H1 (cell line): Measurements from ENCODE around the gene CLEC1B. TPM values are rescaled to one million over a fixed set of nuclear protein-coding genes. Genes with fewer than 3 reads are reported as not detected.

Experiments
- CTCF ChIA-PET: fragments of 300-600 bp; sonication (Branson Sonifier 250); formaldehyde crosslinking; loops from one replicate; lab custom pipeline; 2021; ENCODE audit not compliant: partially characterized antibody; lab: Charles Lee
- POLR2A ChIA-PET: fragments of 300-600 bp; sonication (Branson Sonifier 250); formaldehyde crosslinking; loops from one replicate; lab custom pipeline; 2021; ENCODE audit warnings: inconsistent platforms; ENCODE audit not compliant: partially characterized antibody; lab: Charles Lee
- DNase-seq, 2 experiments: peaks; one replicate each; pipeline versions ENCODE4 v3.0.0 to v3.0.0-alpha.2; 2010 to 2022; ENCODE audit warnings: low spot score in 2 of 2, low read depth in 1 of 2, mixed read lengths in 1 of 2
- FAIRE-seq: peaks from 2 replicates; lab custom pipeline; 2011; peaks lifted over from hg19 to GRCh38; lab: Jason Lieb, UNC
- H2AFZ ChIP-seq: 2 replicates; pipeline ENCODE4 v1.8.1; 2012; ENCODE audit warnings: low read length, inconsistent platforms
- H2AK5ac ChIP-seq: 2 replicates; pipeline ENCODE4 v1.6.1; 2013; ENCODE audit warnings: low read depth, low read length
- H2BK120ac ChIP-seq: replicated peaks from 2 replicates; pipeline ENCODE3; 2013; ENCODE audit warnings: low read depth, low read length, inconsistent platforms
- H2BK12ac ChIP-seq: 2 replicates; pipeline ENCODE4 v1.6.1; 2013; ENCODE audit warnings: low read depth, low read length
- H2BK15ac ChIP-seq: 2 replicates; pipeline ENCODE4 v1.6.1; 2013; ENCODE audit warnings: low read length
- H2BK20ac ChIP-seq: 2 replicates; pipeline ENCODE4 v1.6.1; 2013; ENCODE audit warnings: low read length
- H2BK5ac ChIP-seq: 2 replicates; pipeline ENCODE4 v1.6.1; 2013; ENCODE audit warnings: low read depth, low read length
- H3K14ac ChIP-seq: 2 replicates; pipeline ENCODE4 v1.6.1; 2013; ENCODE audit warnings: inconsistent platforms; ENCODE audit not compliant: insufficient read length
- H3K18ac ChIP-seq: 2 replicates; pipeline ENCODE4 v1.6.1; 2013; ENCODE audit warnings: low read length; ENCODE audit errors: extremely low read depth
- H3K23ac ChIP-seq: 2 replicates; pipeline ENCODE4 v1.6.1; 2013; ENCODE audit warnings: inconsistent platforms; ENCODE audit not compliant: insufficient read length
- H3K23me2 ChIP-seq: 2 replicates; pipeline ENCODE4 v1.6.1; 2013; ENCODE audit warnings: low read depth, low read length
- H3K27ac ChIP-seq: 2 replicates; pipeline ENCODE4 v1.6.1; 2011; ENCODE audit warnings: low read depth, low read length, inconsistent platforms
- H3K27me3 ChIP-seq, 4 experiments: replicated peaks in 1 of 4; 1 replicate in 1 of 4; 2 replicates in 3 of 4; pipeline versions ENCODE4 v1.6.1 to v1.8.1; 2011 to 2013; ENCODE audit warnings: low read length in 3 of 4, mild to moderate bottlenecking in 3 of 4, inconsistent platforms in 2 of 4, mixed read lengths in 2 of 4, moderate library complexity in 1 of 4; ENCODE audit not compliant: control insufficient read depth in 3 of 4, insufficient read depth in 3 of 4; ENCODE audit errors: extremely low read depth in 1 of 4
- H3K36me3 ChIP-seq, 4 experiments: 2 replicates each; pipeline versions ENCODE4 v1.6.1 to v1.8.1; 2011 to 2013; ENCODE audit warnings: mild to moderate bottlenecking in 4 of 4, low read length in 3 of 4, moderate library complexity in 2 of 4, control low read depth in 1 of 4, inconsistent platforms in 1 of 4; ENCODE audit not compliant: insufficient read depth in 4 of 4, control insufficient read depth in 2 of 4
- H3K4ac ChIP-seq: replicated peaks from 2 replicates; pipeline ENCODE3; 2013; ENCODE audit warnings: low read length, low read depth, mixed read lengths, inconsistent platforms; ENCODE audit not compliant: insufficient read length
- H3K4me1 ChIP-seq, 4 experiments: replicated peaks in 1 of 4; 1 replicate in 1 of 4; 2 replicates in 3 of 4; pipeline versions ENCODE4 v1.6.1 to v1.8.1; 2011 to 2013; ENCODE audit warnings: low read length in 3 of 4, inconsistent platforms in 2 of 4, mixed read lengths in 1 of 4; ENCODE audit not compliant: insufficient read depth in 4 of 4, control insufficient read depth in 3 of 4
- H3K4me2 ChIP-seq, 2 experiments: 2 replicates each; pipeline versions ENCODE4 v1.6.1 to v1.8.1; 2011 to 2013; ENCODE audit warnings: low read depth in 2 of 2, low read length in 2 of 2, control low read depth in 1 of 2, inconsistent platforms in 1 of 2, mild to moderate bottlenecking in 1 of 2; ENCODE audit not compliant: insufficient read depth in 1 of 2
- H3K4me3 ChIP-seq, 4 experiments: fragments of 200-600, 300-600 bp in 1 of 4; sonication (generic), shearing (Covaris generic), sonication (Bioruptor Twin) in 1 of 4; 2 replicates each; pipeline versions ENCODE4 v1.5.1 to v1.8.1; 2011 to 2016; ENCODE audit warnings: low read length in 4 of 4, low read depth in 3 of 4, control low read depth in 2 of 4, inconsistent platforms in 2 of 4, mild to moderate bottlenecking in 2 of 4, mixed read lengths in 1 of 4, moderate library complexity in 1 of 4; ENCODE audit not compliant: insufficient read depth in 2 of 4; ENCODE audit errors: extremely low read depth in 1 of 4
- H3K56ac ChIP-seq: replicated peaks from 2 replicates; pipeline ENCODE3; 2013; ENCODE audit warnings: low read depth, mild to moderate bottlenecking, mixed read lengths, low read length, inconsistent platforms; ENCODE audit not compliant: insufficient read length
- H3K79me1 ChIP-seq: 2 replicates; pipeline ENCODE4 v1.6.1; 2013; ENCODE audit warnings: low read depth, low read length, control low read depth
- H3K79me2 ChIP-seq, 2 experiments: 2 replicates each; pipeline versions ENCODE4 v1.6.1 to v1.8.1; 2012 to 2013; ENCODE audit warnings: low read length in 2 of 2, mild to moderate bottlenecking in 2 of 2, inconsistent platforms in 1 of 2; ENCODE audit not compliant: insufficient read depth in 2 of 2, control insufficient read depth in 1 of 2
- H3K9ac ChIP-seq, 4 experiments: replicated peaks in 1 of 4; 1 replicate in 1 of 4; 2 replicates in 3 of 4; pipeline versions ENCODE4 v1.6.1 to v1.8.1; 2011 to 2013; ENCODE audit warnings: low read depth in 3 of 4, low read length in 3 of 4, control low read depth in 2 of 4, mild to moderate bottlenecking in 2 of 4, moderate library complexity in 2 of 4, inconsistent platforms in 1 of 4; ENCODE audit errors: extremely low read depth in 1 of 4
- H3K9me3 ChIP-seq, 2 experiments: 2 replicates each; pipeline versions ENCODE4 v1.6.1 to v1.8.1; 2012 to 2013; ENCODE audit warnings: mild to moderate bottlenecking in 2 of 2, moderate library complexity in 2 of 2, control low read depth in 1 of 2, inconsistent platforms in 1 of 2, low read depth in 1 of 2, low read length in 1 of 2, mixed read lengths in 1 of 2; ENCODE audit not compliant: insufficient read depth in 2 of 2
- H4K20me1 ChIP-seq, 2 experiments: replicated peaks in 1 of 2; 2 replicates each; pipeline versions ENCODE3 to v1.8.1; 2011 to 2013; ENCODE audit warnings: inconsistent platforms in 2 of 2, low read length in 2 of 2, mild to moderate bottlenecking in 1 of 2; ENCODE audit not compliant: insufficient read depth in 2 of 2, control insufficient read depth in 1 of 2
- H4K5ac ChIP-seq: 2 replicates; pipeline ENCODE4 v1.6.1; 2013; ENCODE audit warnings: low read length, low read depth, mixed read lengths, inconsistent platforms; ENCODE audit not compliant: insufficient read length
- H4K8ac ChIP-seq: 2 replicates; pipeline ENCODE4 v1.8.0; 2013; ENCODE audit warnings: mild to moderate bottlenecking, moderate library complexity, low read length, inconsistent platforms; ENCODE audit not compliant: insufficient read depth; ENCODE audit errors: extremely low read depth
- H4K91ac ChIP-seq: replicated peaks from 2 replicates; pipeline ENCODE3; 2013; ENCODE audit warnings: low read length, mixed read lengths, inconsistent platforms; ENCODE audit not compliant: insufficient read length
- SP2 ChIP-seq: IDR thresholded peaks from 2 replicates; pipeline ENCODE4 v1.6.1; 2012; ENCODE audit warnings: mild to moderate bottlenecking, low read length, inconsistent platforms
- TAF7 ChIP-seq: optimal IDR thresholded peaks from 2 replicates; pipeline ENCODE3; 2011; ENCODE audit warnings: low read depth, mild to moderate bottlenecking, inconsistent platforms, low read length, moderate library complexity, borderline replicate concordance
- WGBS, 2 experiments: shearing (Covaris generic) in 1 of 2; methylation state at CpG; one replicate each; pipeline versions ENCODE4 v1.1.6 to v1.1.7; 2013 to 2015; ENCODE audit warnings: low lambda C conversion rate in 2 of 2, mixed read lengths in 2 of 2, inconsistent platforms in 1 of 2, low coverage in 1 of 2, missing lambda C conversion rate in 1 of 2; ENCODE audit not compliant: insufficient replicate concordance in 2 of 2, insufficient coverage in 1 of 2, insufficient read length in 1 of 2; ENCODE audit errors: extremely low coverage in 1 of 2, missing lambda C conversion rate in 1 of 2; 5-methylcytosine and 5-hydroxymethylcytosine counted together
- polyA plus RNA-seq, 7 experiments: library from polyadenylated mRNA; depleted of rRNA in 3 of 7; stranded (reverse) in 5 of 7; unstranded in 2 of 7; fragments of >200 nt in 5 of 7; fragments of 200-250 nt in 2 of 7; gene quantifications; 1 replicate in 5 of 7; 2 replicates in 1 of 7; 4 replicates in 1 of 7; pipeline versions ENCODE4 v1.2.1 to v1.2.3, GENCODE V29; 2011 to 2013; ENCODE audit warnings: missing spikeins in 2 of 7, mixed read lengths in 2 of 7
- total RNA-seq: library from RNA; stranded (reverse); fragmentation: NEBNext Ultra II Directional; extraction: Animal tissue kit (Norgen Biotek cat#: 25700); gene quantifications from 2 replicates; pipeline ENCODE4 v1.2.1, GENCODE V29; 2021

CLEC1B gene
- total and polyA plus RNA-seq, 2 of the 8 experiments (the other 6 are each of a cell fraction or from before 2014, with no cell fraction given): not detected

DNA sequence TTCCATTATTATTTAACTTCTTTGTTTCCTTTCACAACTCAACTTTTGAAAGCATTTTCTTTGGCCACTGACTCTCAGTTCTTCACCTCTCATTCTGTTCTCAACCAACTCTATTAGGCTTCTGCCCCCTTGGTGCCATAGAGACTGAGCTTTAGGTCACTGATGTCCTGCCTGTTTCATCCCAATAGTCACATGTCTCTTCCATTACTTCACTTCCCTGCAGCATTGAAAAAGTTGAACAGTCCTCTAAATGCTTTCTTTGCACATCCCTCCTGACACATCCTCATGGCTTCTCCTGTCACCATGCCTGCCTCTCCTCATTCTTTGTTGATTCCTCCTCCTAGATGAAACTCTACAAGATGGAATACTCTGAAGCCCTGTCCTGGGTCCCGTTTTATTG, 25.0 kb downstream of the CLEC1B start:
- no peaks in the 10 kb centered on the region for H3K79me1 ChIP-seq
- TF ChIP-seq SP2: no peak
- TF ChIP-seq TAF7: no peak
- no peak for FAIRE-seq
- H2BK15ac ChIP-seq: no peak overlapping the region
- no peak overlapping the region for H2AFZ ChIP-seq
- H3K56ac ChIP-seq: no peak overlapping the region
- no peak overlapping the region for H4K5ac ChIP-seq
- no peaks in the 10 kb centered on the region for H3K23me2 ChIP-seq
- no peak overlapping the region for H3K27ac ChIP-seq
- no peak overlapping the region for H2AK5ac ChIP-seq
- no peaks in the 10 kb centered on the region for H3K79me2 ChIP-seq
- H3K27me3 ChIP-seq: no peaks in the 10 kb centered on the region
- H3K4ac ChIP-seq: peak overlapping the region; percentile 13
- 88% methylated on average over 1 of the region's 1 CpG; no CpG with 5 or more reads in 1 of the 2 experiments for WGBS, 2 experiments
- no peak overlapping the region for H3K4me3 ChIP-seq
- H3K36me3 ChIP-seq: no peaks in the 10 kb centered on the region
- no peak overlapping the region for H3K14ac ChIP-seq
- H2BK12ac ChIP-seq: 0 out of 2 replicates have a peak overlapping the region, but pooled peaks have one; percentile 22
- no peaks in the 10 kb centered on the region for H4K20me1 ChIP-seq
- ChIA-PET CTCF (no interaction called here), POLR2A (no interaction called here)
- H3K4me1 ChIP-seq: no peaks in the 10 kb centered on the region
- no peak overlapping the region for H4K8ac ChIP-seq
- no peak overlapping the region for H4K91ac ChIP-seq
- no peak overlapping the region for H3K4me2 ChIP-seq
- no peak overlapping the region for H3K18ac ChIP-seq
- H3K23ac ChIP-seq: no peak overlapping the region
- no peak for DNase-seq
- H2BK120ac ChIP-seq: no peak overlapping the region
- peaks cover 9 to 10% of the 10 kb centered on the region in 2 experiments for H3K9me3 ChIP-seq
- H2BK5ac ChIP-seq: no peak overlapping the region
- no peak overlapping the region for H2BK20ac ChIP-seq
- no peak overlapping the region for H3K9ac ChIP-seq
